ENCODE data around the gene DGAT2. TPM values are rescaled to one million over a fixed set of nuclear protein-coding genes. Genes with fewer than 3 reads are reported as not detected.

Gene DGAT2
- total RNA-seq, 2 experiments from 2014 or later: 0.19 to 0.25 TPM

- Mint-ChIP-seq H3K27ac (peak overlapping the region; percentile 58), H3K36me3 (ENCODE audit: low read depth) (peaks cover 30% of the 10 kb centered on the region), H3K9me3 (no peaks in the 10 kb centered on the region), H3K27me3 (no peaks in the 10 kb centered on the region), H3K4me1 (ENCODE audit: low read depth) (peaks cover 37% of the 10 kb centered on the region), H3K4me3 (no peak overlapping the region)
- no peak for TF ChIP-seq CTCF (IDR thresholded peaks at IDR 0.05)
- POLR2A ChIA-PET: no interaction called here
- no peaks in the 10 kb centered on the region for H3K9me3 ChIP-seq (ENCODE audit: control insufficient read depth in 1 of 2, insufficient read depth in 1 of 2, low read length in 2 of 2)
- CTCF ChIA-PET: interaction anchor here (0.7 kb wide), 1 partner anchor 47 kb away, joined by 3 read pairs; no protein-coding TSS in a partner anchor
- H3K4me1 ChIP-seq (ENCODE audit: insufficient read depth, low read length): peaks cover 5% of the 10 kb centered on the region
- no peak overlapping the region for H3K27ac ChIP-seq (ENCODE audit: low read depth in 1 of 2, low read length in 2 of 2)
- DNase-seq (no peak), ATAC-seq (ENCODE audit: poor library complexity) (no peak)
- H3K4me3 ChIP-seq (ENCODE audit: low read length): no peak overlapping the region
- no peaks in the 10 kb centered on the region for H3K27me3 ChIP-seq (ENCODE audit: control insufficient read depth in 1 of 2, insufficient read depth in 2 of 2, low read length in 2 of 2)
- intact Hi-C loops (cut with DNase I, micrococcal nuclease): no loop called here
- H3K36me3 ChIP-seq (ENCODE audit: insufficient read depth, low read length): peaks cover 15% of the 10 kb centered on the region
Measured at GRCh38 chr11:75849894-75850293, 81.3 kb downstream of the DGAT2 start.

DNA sequence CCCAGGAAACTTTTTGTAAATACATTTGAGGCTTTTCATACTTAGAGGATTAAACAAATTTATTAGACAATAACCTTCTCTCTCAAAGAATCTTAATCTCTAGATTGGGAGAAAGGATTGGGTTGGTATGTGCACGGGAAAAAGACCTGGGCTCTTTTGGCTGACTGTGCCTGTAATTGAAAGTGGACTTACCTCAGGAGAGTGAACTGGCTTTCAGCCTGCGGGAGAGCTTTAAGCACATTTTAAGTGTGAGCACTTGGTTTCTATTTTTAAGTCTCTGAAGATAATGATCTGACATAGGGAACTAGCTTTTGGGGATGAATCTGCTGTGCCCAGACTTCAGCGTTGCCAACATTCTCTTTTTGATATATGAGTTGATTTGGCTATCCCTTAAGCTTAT, 82.2 kb downstream of the DGAT2 start:
- Histone ChIP-seq H3K36me3 (ENCODE audit: insufficient read depth, low read length) (peaks cover 20% of the 10 kb centered on the region), H3K4me3 (ENCODE audit: low read length) (no peak overlapping the region), H3K27ac (ENCODE audit: low read depth in 1 of 2, low read length in 2 of 2) (no peak overlapping the region), H3K9me3 (ENCODE audit: control insufficient read depth in 1 of 2, insufficient read depth in 1 of 2, low read length in 2 of 2) (no peaks in the 10 kb centered on the region), H3K4me1 (ENCODE audit: insufficient read depth, low read length) (peaks cover 5% of the 10 kb centered on the region), H3K27me3 (ENCODE audit: control insufficient read depth in 1 of 2, insufficient read depth in 2 of 2, low read length in 2 of 2) (no peaks in the 10 kb centered on the region)
- POLR2A ChIA-PET: no interaction called here
- DNase-seq: no peak
- no peak for ATAC-seq (ENCODE audit: poor library complexity)
- intact Hi-C loops (cut with DNase I, micrococcal nuclease): no loop called here
- peaks cover 37% of the 10 kb centered on the region for H3K4me1 Mint-ChIP-seq (ENCODE audit: low read depth)
- H3K27ac Mint-ChIP-seq: peak overlapping the region; percentile 58
- no peaks in the 10 kb centered on the region for H3K9me3 Mint-ChIP-seq
- peaks cover 30% of the 10 kb centered on the region for H3K36me3 Mint-ChIP-seq (ENCODE audit: low read depth)
- no peak overlapping the region for H3K4me3 Mint-ChIP-seq
- no peak for TF ChIP-seq CTCF (IDR thresholded peaks at IDR 0.05)
- no peaks in the 10 kb centered on the region for H3K27me3 Mint-ChIP-seq
- CTCF ChIA-PET: interaction anchor here (1.9 kb wide), 1 partner anchor 17 kb away, joined by 5 read pairs; no protein-coding TSS in a partner anchor

Other genes with a start within 250 kb of the DGAT2 start
- gene GDPD5, start 242.8 kb upstream of the DGAT2 start, total RNA-seq: 100 to 1,000 TPM in 1 of 2 experiments, 10 to 100 TPM in 1; 91.6 to 101 TPM
- 1 to 10 TPM; 3.5 to 4.1 TPM for gene SERPINH1, start 206.5 kb upstream of the DGAT2 start, total RNA-seq
- not detected for gene MAP6, start 99.7 kb upstream of the DGAT2 start, total RNA-seq
- gene MOGAT2, start 50.9 kb upstream of the DGAT2 start, total RNA-seq: not detected
- gene UVRAG, start 46.4 kb downstream of the DGAT2 start, total RNA-seq: 10 to 100 TPM; 16.5 to 19.5 TPM